Mesenchymal stem cell (in vitro differentiated cells and primary cell): ENCODE measurements around the gene JDP2.

Experiments used
- DNase-seq: peaks from one replicate; pipeline ENCODE4 v3.0.0-alpha.2; 2013
- H2AFZ ChIP-seq: one replicate; pipeline ENCODE4 v1.6.1; 2013; ENCODE audit warnings: low read depth, mild to moderate bottlenecking, control low read depth, inconsistent platforms, low read length, moderate library complexity
- H2AK5ac ChIP-seq: 2 replicates; pipeline ENCODE4 v1.6.1; 2013; ENCODE audit warnings: low read length, moderate library complexity, mild to moderate bottlenecking, inconsistent platforms; ENCODE audit not compliant: severe bottlenecking
- H2BK120ac ChIP-seq: one replicate; pipeline ENCODE4 v1.6.1; 2013; ENCODE audit warnings: low read depth, mild to moderate bottlenecking, inconsistent platforms, low read length, moderate library complexity
- H2BK12ac ChIP-seq, 2 experiments: one replicate each; pipeline ENCODE4 v1.6.1; 2013; ENCODE audit warnings: inconsistent platforms in 2 of 2, low read length in 2 of 2, mild to moderate bottlenecking in 2 of 2, moderate library complexity in 2 of 2, control low read depth in 1 of 2
- H2BK15ac ChIP-seq: one replicate; pipeline ENCODE4 v1.6.1; 2013; ENCODE audit warnings: mild to moderate bottlenecking, low read depth, inconsistent platforms; ENCODE audit not compliant: poor library complexity, severe bottlenecking
- H2BK5ac ChIP-seq: 2 replicates; pipeline ENCODE4 v1.6.1; 2013; ENCODE audit warnings: low read depth, mild to moderate bottlenecking, low read length, control low read depth, inconsistent platforms; ENCODE audit not compliant: poor library complexity, severe bottlenecking
- H3K14ac ChIP-seq, 2 experiments: one replicate each; pipeline ENCODE4 v1.6.1; 2013; ENCODE audit warnings: inconsistent platforms in 2 of 2, low read length in 2 of 2, control low read depth in 1 of 2, mild to moderate bottlenecking in 1 of 2, moderate library complexity in 1 of 2
- H3K18ac ChIP-seq, 2 experiments: one replicate each; pipeline ENCODE4 v1.6.1; 2013; ENCODE audit warnings: inconsistent platforms in 2 of 2, low read length in 2 of 2, control low read depth in 1 of 2, low read depth in 1 of 2, mild to moderate bottlenecking in 1 of 2
- H3K23ac ChIP-seq, 2 experiments: one replicate each; pipeline ENCODE4 v1.6.1; 2013; ENCODE audit warnings: inconsistent platforms in 2 of 2, low read length in 2 of 2, mild to moderate bottlenecking in 2 of 2, moderate library complexity in 2 of 2, control low read depth in 1 of 2
- H3K27ac ChIP-seq: 2 replicates; pipeline ENCODE4 v1.5.1; 2013; ENCODE audit warnings: mild to moderate bottlenecking, moderate library complexity, low read length, control low read depth, inconsistent platforms; ENCODE audit not compliant: poor library complexity, severe bottlenecking
- H3K27me3 ChIP-seq, 2 experiments: 2 replicates each; pipeline versions ENCODE4 v1.6.1 to v1.7.0; 2013; ENCODE audit warnings: low read length in 2 of 2, mild to moderate bottlenecking in 2 of 2, moderate library complexity in 2 of 2, control low read depth in 1 of 2, inconsistent platforms in 1 of 2; ENCODE audit not compliant: control insufficient read depth in 1 of 2, insufficient read depth in 1 of 2
- H3K36me3 ChIP-seq, 2 experiments: 2 replicates each; pipeline versions ENCODE4 v1.6.1 to v1.7.0; 2013; ENCODE audit warnings: low read length in 2 of 2, control low read depth in 1 of 2, inconsistent platforms in 1 of 2, low read depth in 1 of 2, mild to moderate bottlenecking in 1 of 2; ENCODE audit not compliant: insufficient read depth in 2 of 2, control insufficient read depth in 1 of 2
- H3K4ac ChIP-seq, 2 experiments: one replicate each; pipeline ENCODE4 v1.6.1; 2013; ENCODE audit warnings: inconsistent platforms in 2 of 2, low read length in 2 of 2, mild to moderate bottlenecking in 2 of 2, moderate library complexity in 2 of 2, control low read depth in 1 of 2, low read depth in 1 of 2
- H3K4me1 ChIP-seq: 2 replicates; pipeline ENCODE4 v1.6.1; 2013; ENCODE audit warnings: low read depth, low read length, control low read depth; ENCODE audit not compliant: control insufficient read depth, insufficient read depth
- H3K4me2 ChIP-seq: 2 replicates; pipeline ENCODE4 v1.6.1; 2013; ENCODE audit warnings: low read length, mild to moderate bottlenecking, inconsistent platforms; ENCODE audit not compliant: poor library complexity, severe bottlenecking
- H3K4me3 ChIP-seq, 2 experiments: 2 replicates each; pipeline versions ENCODE4 v1.5.1 to v1.7.0; 2013; ENCODE audit warnings: low read length in 2 of 2, mild to moderate bottlenecking in 2 of 2, control low read depth in 1 of 2, low read depth in 1 of 2; ENCODE audit not compliant: insufficient read depth in 1 of 2
- H3K79me1 ChIP-seq: replicated peaks from 2 replicates; pipeline ENCODE4 v1.6.1; 2013; ENCODE audit warnings: mild to moderate bottlenecking, control low read depth, low read length, inconsistent platforms; ENCODE audit not compliant: poor library complexity, severe bottlenecking
- H3K9ac ChIP-seq: 2 replicates; pipeline ENCODE4 v1.7.0; 2013; ENCODE audit warnings: mild to moderate bottlenecking, low read length, moderate library complexity
- H3K9me3 ChIP-seq: 2 replicates; pipeline ENCODE4 v1.7.0; 2013; ENCODE audit warnings: mild to moderate bottlenecking, low read length; ENCODE audit not compliant: control insufficient read depth
- H4K8ac ChIP-seq: one replicate; pipeline ENCODE4 v1.6.1; 2013; ENCODE audit warnings: inconsistent platforms, mild to moderate bottlenecking, low read length, moderate library complexity
- H4K91ac ChIP-seq: one replicate; pipeline ENCODE4 v1.6.1; 2013; ENCODE audit warnings: mild to moderate bottlenecking, low read length, inconsistent platforms
- WGBS: methylation state at CpG from one replicate; pipeline ENCODE4 v1.1.7; 2013; ENCODE audit warnings: mixed read lengths; 5-methylcytosine and 5-hydroxymethylcytosine counted together

JDP2 gene

GRCh38 chr14:75426332-75427125 is 1.3 kb upstream of the JDP2 start:
- 93% methylated on average over 9 of the region's 10 CpGs for WGBS
- Histone ChIP-seq H3K9me3 (no peaks in the 10 kb centered on the region), H2BK5ac (no peak overlapping the region), H3K36me3 (no peaks in the 10 kb centered on the region), H3K23ac (no peak overlapping the region), H3K79me1 (peaks cover 12% of the 10 kb centered on the region), H3K4me1 (peaks cover 21% of the 10 kb centered on the region), H2BK120ac (peak overlapping the region; percentile 11), H3K27ac (no peak overlapping the region), H2BK12ac (peak overlapping the region; percentile 6 to 75), H2BK15ac (no peak overlapping the region), H2AFZ (peak overlapping the region; percentile 36), H3K14ac (no peak overlapping the region), H3K4ac (no peak overlapping the region), H4K8ac (peak overlapping the region; percentile 83), H2AK5ac (no peak overlapping the region), H3K4me2 (no peak overlapping the region), H4K91ac (peak overlapping the region; percentile 1), H3K9ac (no peak overlapping the region), H3K18ac (peak overlapping the region; percentile 10 to 90), H3K4me3 (peak overlapping the region in 1 of 2 experiments; percentile 76), H3K27me3 (no peaks in the 10 kb centered on the region)
- no peak for DNase-seq

GRCh38 chr14:75427126-75427481 is 718 bp upstream of the JDP2 start:
- H3K4me3 ChIP-seq = peak overlapping the region; percentile 72 to 76
- H3K27ac ChIP-seq = no peak overlapping the region
- peak overlapping the region; percentile 86 for H3K4me2 ChIP-seq
- H3K14ac ChIP-seq = peak overlapping the region in 1 of 2 experiments; percentile 28
- H4K91ac ChIP-seq = peak overlapping the region; percentile 20
- H3K4ac ChIP-seq = peak overlapping the region; percentile 10 to 22
- WGBS = 16% methylated on average over 15 of the region's 15 CpGs
- peak overlapping the region; percentile 35 for H2BK120ac ChIP-seq
- H3K23ac ChIP-seq = no peak overlapping the region
- peak overlapping the region; percentile 36 for H2AFZ ChIP-seq
- peak overlapping the region; percentile 10 to 90 for H3K18ac ChIP-seq
- peak overlapping the region; percentile 83 for H4K8ac ChIP-seq
- H3K79me1 ChIP-seq = peaks cover 17% of the 10 kb centered on the region
- H2AK5ac ChIP-seq = no peak overlapping the region
- no peak overlapping the region for H2BK15ac ChIP-seq
- no peaks in the 10 kb centered on the region for H3K27me3 ChIP-seq
- H2BK5ac ChIP-seq = no peak overlapping the region
- H3K36me3 ChIP-seq = peaks cover 2 to 3% of the 10 kb centered on the region in 2 experiments
- DNase-seq = no peak
- H3K9me3 ChIP-seq = no peaks in the 10 kb centered on the region
- H2BK12ac ChIP-seq = peak overlapping the region; percentile 57 to 75
- peaks cover 21% of the 10 kb centered on the region for H3K4me1 ChIP-seq
- peak overlapping the region; percentile 85 for H3K9ac ChIP-seq

- Histone ChIP-seq H3K4me2 (peak overlapping the region; percentile 85), H3K4me3 (peak overlapping the region; percentile 72 to 84), H3K4me1 (peaks cover 21% of the 10 kb centered on the region), H3K18ac (peak overlapping the region; percentile 56 to 88), H3K9ac (peak overlapping the region; percentile 89), H2BK15ac (peak overlapping the region; percentile 86), H3K23ac (peak overlapping the region in 1 of 2 experiments; percentile 19), H3K36me3 (peaks cover 6 to 9% of the 10 kb centered on the region in 2 experiments), H3K27me3 (no peaks in the 10 kb centered on the region), H2BK5ac (no peak overlapping the region), H2BK120ac (peak overlapping the region; percentile 85), H2AFZ (no peak overlapping the region), H3K79me1 (peaks cover 20% of the 10 kb centered on the region), H3K4ac (peak overlapping the region in 1 of 2 experiments; percentile 74), H3K9me3 (no peaks in the 10 kb centered on the region), H4K91ac (no peak overlapping the region), H3K14ac (peak overlapping the region in 1 of 2 experiments; percentile 90), H4K8ac (no peak overlapping the region), H2AK5ac (no peak overlapping the region), H3K27ac (no peak overlapping the region), H2BK12ac (peak overlapping the region in 1 of 2 experiments; percentile 63)
- 7% methylated on average over 11 of the region's 64 CpGs for WGBS
- peak; percentile 40 for DNase-seq
Observed at GRCh38 chr14:75428230-75429104, 645 bp downstream of the JDP2 start.

GRCh38 chr14:75429562-75429961 is 1.7 kb downstream of the JDP2 start:
- Histone ChIP-seq H3K79me1 (peaks cover 27% of the 10 kb centered on the region), H2BK120ac (no peak overlapping the region), H2AFZ (no peak overlapping the region), H3K18ac (peak overlapping the region in 1 of 2 experiments; percentile 3), H3K9me3 (no peaks in the 10 kb centered on the region), H4K91ac (no peak overlapping the region), H3K4me3 (peak overlapping the region in 1 of 2 experiments; percentile 84), H3K36me3 (peaks cover 9 to 13% of the 10 kb centered on the region in 2 experiments), H2AK5ac (no peak overlapping the region), H2BK12ac (no peak overlapping the region), H3K23ac (no peak overlapping the region), H4K8ac (no peak overlapping the region), H3K27me3 (no peaks in the 10 kb centered on the region), H3K4ac (no peak overlapping the region), H2BK5ac (no peak overlapping the region), H3K27ac (no peak overlapping the region), H3K4me1 (peaks cover 21% of the 10 kb centered on the region), H2BK15ac (no peak overlapping the region), H3K9ac (peak overlapping the region; percentile 89), H3K4me2 (no peak overlapping the region), H3K14ac (no peak overlapping the region)
- WGBS = 71% methylated on average over 1 of the region's 1 CpG
- DNase-seq = no peak
